Neural progenitor cell (in vitro differentiated cells): ENCODE results near the gene AHNAK2.

Experiments used
- CTCF ChIP-seq: fragments of 200-600 bp; sonication (generic); IDR thresholded peaks from 2 replicates; pipeline ENCODE4 v1.5.1; 2017; ENCODE audit warnings: antibody characterized with exemption, mild to moderate bottlenecking
- EZH2 ChIP-seq: fragments of 200-600 bp; sonication (generic); IDR thresholded peaks from 2 replicates; pipeline ENCODE4 v1.6.1; 2017; ENCODE audit warnings: antibody characterized with exemption, mild to moderate bottlenecking, moderate library complexity

GRCh38 chr14:104991896-104992230 lies 13.7 kb upstream of the AHNAK2 start:
- TF ChIP-seq CTCF, result no peak
- no peak for TF ChIP-seq EZH2
